Dendritic cell treated with granulocyte-macrophage colony-stimulating factor and Interleukin-4, amounts not matched to agents 40 ng/mL and 50 ng/mL, for 4 days (primary cell): ENCODE measurements around the gene CTNNA3.

Experiments
- H3K27ac Mint-ChIP-seq: one replicate; pipeline ENCODE4 v1.8.0; 2022; ENCODE audit warnings: mild to moderate bottlenecking, mixed read lengths
- H3K27me3 Mint-ChIP-seq: one replicate; pipeline ENCODE4 v1.8.0; 2022; ENCODE audit warnings: mild to moderate bottlenecking, mixed read lengths
- H3K36me3 Mint-ChIP-seq: one replicate; pipeline ENCODE4 v1.8.0; 2022; ENCODE audit warnings: low read depth, mixed read lengths
- H3K4me1 Mint-ChIP-seq: one replicate; pipeline ENCODE4 v1.8.0; 2022; ENCODE audit warnings: low read depth, mixed read lengths
- H3K4me3 Mint-ChIP-seq: one replicate; pipeline ENCODE4 v1.8.0; 2022; ENCODE audit warnings: mild to moderate bottlenecking, moderate library complexity, mixed read lengths
- H3K9me3 Mint-ChIP-seq: one replicate; pipeline ENCODE4 v1.8.0; 2022; ENCODE audit warnings: mixed read lengths
- intact Hi-C: fragments of 100-400 bp; cut with micrococcal nuclease; formaldehyde crosslinking; loops from one replicate; pipeline ENCODE4 v1.15.0; 2022

The CTNNA3 gene

GRCh38 chr10:67079126-67079525 is 616.9 kb downstream of the CTNNA3 start:
- intact Hi-C loops = no loop called here
- no peaks in the 10 kb centered on the region for H3K27me3 Mint-ChIP-seq
- no peak overlapping the region for H3K4me3 Mint-ChIP-seq
- H3K27ac Mint-ChIP-seq = no peak overlapping the region
- H3K4me1 Mint-ChIP-seq = no peaks in the 10 kb centered on the region
- H3K36me3 Mint-ChIP-seq = no peaks in the 10 kb centered on the region
- peaks cover 8% of the 10 kb centered on the region for H3K9me3 Mint-ChIP-seq

DNA sequence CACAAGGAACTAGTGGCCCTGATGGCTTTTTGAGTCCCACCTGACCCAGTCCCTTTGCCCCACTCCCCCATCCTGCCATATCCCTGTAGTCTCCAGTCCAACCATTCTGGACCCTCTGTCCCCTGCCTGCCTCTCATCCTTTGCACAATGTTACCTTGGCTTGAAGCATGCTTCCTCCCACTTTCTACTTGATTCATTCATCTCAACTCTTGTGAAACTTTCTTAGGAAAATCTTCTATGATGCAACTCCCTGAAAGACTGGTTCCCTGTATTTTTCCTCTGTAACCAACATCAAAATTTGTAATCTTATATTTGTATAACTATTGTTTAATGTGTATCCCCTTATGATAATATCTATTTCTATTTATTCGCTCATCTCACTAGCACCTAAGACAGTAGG is 618.6 kb downstream of the CTNNA3 start:
- no peaks in the 10 kb centered on the region for H3K36me3 Mint-ChIP-seq
- no peak overlapping the region for H3K27ac Mint-ChIP-seq
- H3K4me1 Mint-ChIP-seq = no peaks in the 10 kb centered on the region
- H3K27me3 Mint-ChIP-seq = no peaks in the 10 kb centered on the region
- H3K9me3 Mint-ChIP-seq = peaks cover 8% of the 10 kb centered on the region
- H3K4me3 Mint-ChIP-seq = no peak overlapping the region
- intact Hi-C loops = no loop called here

DNA sequence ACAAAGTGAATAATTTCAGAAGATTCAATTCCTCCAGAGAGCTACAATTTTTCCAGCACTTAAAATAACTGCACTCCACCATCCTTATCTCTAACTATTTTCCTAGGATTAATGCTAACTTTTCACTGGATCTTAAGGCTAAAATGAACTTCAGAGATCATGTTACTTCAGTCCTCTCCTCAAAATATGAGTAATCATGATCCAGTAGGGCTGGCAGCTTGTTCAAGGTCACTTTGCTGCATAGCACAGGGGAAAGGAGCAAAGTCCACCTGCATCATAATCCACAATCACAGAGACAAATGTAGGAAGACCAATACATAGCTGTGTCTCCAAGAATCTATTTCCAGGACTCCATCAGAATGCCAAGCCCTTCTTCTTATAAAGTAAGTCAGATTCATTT is 619.9 kb downstream of the CTNNA3 start:
- Mint-ChIP-seq H3K27me3 (no peaks in the 10 kb centered on the region), H3K27ac (no peak overlapping the region), H3K9me3 (peaks cover 8% of the 10 kb centered on the region), H3K4me1 (no peaks in the 10 kb centered on the region), H3K36me3 (no peaks in the 10 kb centered on the region), H3K4me3 (no peak overlapping the region)
- intact Hi-C loops = no loop called here

- intact Hi-C loops = no loop called here
- H3K27me3 Mint-ChIP-seq = no peaks in the 10 kb centered on the region
- no peak overlapping the region for H3K27ac Mint-ChIP-seq
- H3K9me3 Mint-ChIP-seq = peaks cover 8% of the 10 kb centered on the region
- no peaks in the 10 kb centered on the region for H3K4me1 Mint-ChIP-seq
- no peaks in the 10 kb centered on the region for H3K36me3 Mint-ChIP-seq
- H3K4me3 Mint-ChIP-seq = no peak overlapping the region
Measured at GRCh38 chr10:67075491-67075971, 620.5 kb downstream of the CTNNA3 start.

DNA sequence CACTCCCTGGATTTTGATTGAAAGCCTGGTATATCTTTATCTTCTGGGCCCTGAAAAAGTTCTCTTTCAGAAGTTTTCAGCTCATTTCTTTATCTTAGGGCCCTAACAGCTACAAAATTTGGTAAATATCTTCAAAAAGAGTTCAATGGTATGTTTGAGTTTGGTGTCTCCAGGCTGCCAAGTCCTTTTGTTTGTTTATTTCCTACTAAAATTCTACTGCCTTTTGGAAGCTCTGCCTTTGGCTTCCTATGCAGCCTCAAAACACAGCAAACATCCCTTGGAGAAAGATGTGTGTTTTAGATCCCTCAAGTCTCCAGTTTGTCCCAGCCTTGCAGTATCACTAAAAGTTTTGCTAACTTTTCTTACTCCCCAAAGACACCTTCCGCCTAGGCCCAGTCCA is 623.3 kb downstream of the CTNNA3 start:
- no peaks in the 10 kb centered on the region for H3K27me3 Mint-ChIP-seq
- H3K4me3 Mint-ChIP-seq = no peak overlapping the region
- peaks cover 7% of the 10 kb centered on the region for H3K9me3 Mint-ChIP-seq
- H3K36me3 Mint-ChIP-seq = no peaks in the 10 kb centered on the region
- no peak overlapping the region for H3K27ac Mint-ChIP-seq
- H3K4me1 Mint-ChIP-seq = no peaks in the 10 kb centered on the region
- intact Hi-C loops = no loop called here

- Mint-ChIP-seq H3K9me3 (no peaks in the 10 kb centered on the region), H3K27me3 (no peaks in the 10 kb centered on the region), H3K27ac (no peak overlapping the region), H3K4me1 (no peaks in the 10 kb centered on the region), H3K36me3 (no peaks in the 10 kb centered on the region), H3K4me3 (no peak overlapping the region)
- intact Hi-C loops = no loop called here
Measured at GRCh38 chr10:67050415-67050814, 645.6 kb downstream of the CTNNA3 start.

GRCh38 chr10:67049988-67050387 is 646.0 kb downstream of the CTNNA3 start:
- Mint-ChIP-seq H3K27ac (no peak overlapping the region), H3K36me3 (no peaks in the 10 kb centered on the region), H3K4me3 (no peak overlapping the region), H3K27me3 (no peaks in the 10 kb centered on the region), H3K9me3 (no peaks in the 10 kb centered on the region), H3K4me1 (no peaks in the 10 kb centered on the region)
- intact Hi-C loops = no loop called here

GRCh38 chr10:67046507-67046906 is 649.5 kb downstream of the CTNNA3 start:
- Mint-ChIP-seq H3K27ac (no peak overlapping the region), H3K4me1 (no peaks in the 10 kb centered on the region), H3K4me3 (no peak overlapping the region), H3K9me3 (no peaks in the 10 kb centered on the region), H3K36me3 (no peaks in the 10 kb centered on the region), H3K27me3 (no peaks in the 10 kb centered on the region)
- intact Hi-C loops = no loop called here

DNA sequence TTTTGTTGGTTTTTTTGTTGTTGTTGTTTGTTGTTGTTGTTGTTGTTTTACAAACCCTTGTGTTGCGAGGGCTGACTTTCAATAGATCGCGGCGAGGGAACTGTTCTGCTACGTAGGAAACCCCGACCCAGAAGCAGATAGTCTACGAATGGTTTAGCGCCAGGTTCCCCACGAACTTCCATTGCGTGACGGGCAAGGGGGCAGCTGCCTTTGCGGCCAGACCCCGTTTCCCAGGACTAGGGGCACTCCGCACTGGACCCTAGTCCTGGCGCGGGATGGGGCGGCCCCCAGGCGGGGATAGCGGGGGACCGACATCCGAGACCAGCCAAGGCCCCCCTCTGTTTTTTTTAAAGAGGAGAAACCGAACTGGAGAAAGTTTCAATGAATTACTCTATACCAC is 650.6 kb downstream of the CTNNA3 start:
- no peaks in the 10 kb centered on the region for H3K27me3 Mint-ChIP-seq
- intact Hi-C loops = no loop called here

DNA sequence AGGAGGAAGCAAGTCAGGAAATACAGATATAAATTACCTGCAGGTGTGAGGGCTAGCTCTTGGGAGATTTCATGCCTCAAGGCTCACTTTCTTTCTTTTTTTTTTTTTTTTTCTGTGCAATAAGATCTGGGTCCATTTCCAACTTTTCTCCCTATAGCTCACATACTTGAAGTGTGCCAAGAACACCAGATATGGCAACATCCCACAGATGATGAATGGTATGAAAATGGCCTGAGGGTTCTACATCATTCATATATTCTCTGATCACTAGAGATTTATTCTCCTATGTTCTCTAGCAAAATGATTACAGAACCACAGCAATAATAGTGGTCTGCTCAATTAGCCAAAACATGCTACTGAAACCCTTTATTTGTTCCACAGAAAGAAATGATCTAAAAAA is 653.0 kb downstream of the CTNNA3 start:
- Mint-ChIP-seq H3K36me3 (no peaks in the 10 kb centered on the region), H3K4me3 (no peak overlapping the region), H3K27me3 (no peaks in the 10 kb centered on the region), H3K27ac (no peak overlapping the region), H3K4me1 (no peaks in the 10 kb centered on the region), H3K9me3 (no peaks in the 10 kb centered on the region)
- intact Hi-C loops = no loop called here

More for the DNA sequence above, 650.6 kb downstream of the CTNNA3 start:
- Mint-ChIP-seq H3K36me3 (no peaks in the 10 kb centered on the region), H3K4me1 (no peaks in the 10 kb centered on the region), H3K4me3 (no peak overlapping the region), H3K27ac (no peak overlapping the region), H3K9me3 (no peaks in the 10 kb centered on the region)

GRCh38 chr10:67036808-67037207 is 659.2 kb downstream of the CTNNA3 start:
- intact Hi-C loops = no loop called here
- Mint-ChIP-seq H3K4me3 (no peak overlapping the region), H3K9me3 (no peaks in the 10 kb centered on the region), H3K4me1 (peaks cover 11% of the 10 kb centered on the region), H3K27ac (no peak overlapping the region), H3K36me3 (no peaks in the 10 kb centered on the region), H3K27me3 (no peaks in the 10 kb centered on the region)

DNA sequence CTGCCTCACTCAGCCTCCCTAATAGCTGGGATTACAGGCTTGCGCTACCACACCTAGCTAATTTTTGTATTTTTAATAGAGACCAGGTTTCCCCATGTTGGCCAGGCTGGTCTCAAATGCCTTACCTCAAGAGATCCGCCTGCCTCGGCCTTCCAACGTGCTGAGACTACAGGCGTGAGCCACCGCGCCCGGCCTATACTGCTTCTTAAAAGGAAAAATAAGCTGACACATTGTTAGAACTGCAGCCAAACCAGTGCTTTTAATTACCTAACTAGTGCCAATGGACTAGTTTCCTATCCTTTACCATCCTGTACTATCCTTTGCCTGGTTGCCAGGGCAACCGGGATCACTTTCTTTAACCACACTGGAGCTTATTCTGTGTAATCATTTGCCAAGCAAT is 662.1 kb downstream of the CTNNA3 start:
- Mint-ChIP-seq H3K36me3 (no peaks in the 10 kb centered on the region), H3K4me1 (peaks cover 11% of the 10 kb centered on the region), H3K9me3 (no peaks in the 10 kb centered on the region), H3K27me3 (no peaks in the 10 kb centered on the region), H3K27ac (no peak overlapping the region), H3K4me3 (no peak overlapping the region)
- intact Hi-C loops = no loop called here

GRCh38 chr10:67022099-67022498 is 673.9 kb downstream of the CTNNA3 start:
- peaks cover 9% of the 10 kb centered on the region for H3K9me3 Mint-ChIP-seq
- intact Hi-C loops = no loop called here
- H3K4me3 Mint-ChIP-seq = no peak overlapping the region
- no peak overlapping the region for H3K27ac Mint-ChIP-seq
- no peaks in the 10 kb centered on the region for H3K4me1 Mint-ChIP-seq
- no peaks in the 10 kb centered on the region for H3K36me3 Mint-ChIP-seq
- H3K27me3 Mint-ChIP-seq = no peaks in the 10 kb centered on the region

GRCh38 chr10:67017218-67017617 is 678.8 kb downstream of the CTNNA3 start:
- H3K4me1 Mint-ChIP-seq = no peaks in the 10 kb centered on the region

DNA sequence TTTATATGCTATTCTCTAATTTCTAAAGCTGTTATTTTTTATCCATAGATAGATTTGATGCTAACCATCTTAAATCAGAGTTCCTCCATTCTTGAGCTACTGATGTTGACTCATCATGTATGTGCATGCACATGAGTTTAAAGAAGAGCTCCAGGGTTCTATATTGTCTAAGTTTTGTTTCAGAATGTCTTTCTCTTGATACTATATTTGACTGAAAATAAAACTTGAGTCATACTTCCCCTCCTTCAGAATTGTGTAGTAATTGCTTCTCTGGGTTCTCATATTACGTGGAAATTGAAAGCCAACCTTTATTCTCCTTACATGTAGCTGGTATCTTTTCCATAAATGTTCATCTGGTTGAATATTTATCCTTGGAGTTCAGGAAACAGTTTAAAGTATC is 680.8 kb downstream of the CTNNA3 start:
- no peaks in the 10 kb centered on the region for H3K27me3 Mint-ChIP-seq
- no peaks in the 10 kb centered on the region for H3K9me3 Mint-ChIP-seq
- H3K4me1 Mint-ChIP-seq = no peaks in the 10 kb centered on the region
- no peak overlapping the region for H3K4me3 Mint-ChIP-seq
- intact Hi-C loops = no loop called here
- no peaks in the 10 kb centered on the region for H3K36me3 Mint-ChIP-seq
- H3K27ac Mint-ChIP-seq = no peak overlapping the region

More at GRCh38 chr10:67017218-67017617, 678.8 kb downstream of the CTNNA3 start:
- H3K27me3 Mint-ChIP-seq = no peaks in the 10 kb centered on the region
- H3K36me3 Mint-ChIP-seq = no peaks in the 10 kb centered on the region
- no peak overlapping the region for H3K27ac Mint-ChIP-seq
- H3K4me3 Mint-ChIP-seq = no peak overlapping the region
- intact Hi-C loops = no loop called here
- H3K9me3 Mint-ChIP-seq = no peaks in the 10 kb centered on the region
